ENCODE results near the gene DOCK1. TPM values are rescaled to one million over a fixed set of nuclear protein-coding genes. Genes with fewer than 3 reads are reported as not detected.

DOCK1 gene
- total RNA-seq, 2 donors from 2014 or later, result 34.3 to 44.1 TPM

- Histone ChIP-seq H3K27me3 (no peaks in the 10 kb centered on the region), H3K9me3 (no peaks in the 10 kb centered on the region), H3K4me3 (no peak overlapping the region), H3K4me1 (no peaks in the 10 kb centered on the region), H3K36me3 (replicated peaks in 1 of 2; ENCODE audit: insufficient read depth in 1 of 2, low read depth in 2 of 2) (no peaks in the 10 kb centered on the region), H3K27ac (no peak overlapping the region)
- DNase-seq, result no peak
- ATAC-seq, result no peak
- intact Hi-C loops (cut with DNase I), result no loop called here
- TF ChIP-seq, protein P1, sequence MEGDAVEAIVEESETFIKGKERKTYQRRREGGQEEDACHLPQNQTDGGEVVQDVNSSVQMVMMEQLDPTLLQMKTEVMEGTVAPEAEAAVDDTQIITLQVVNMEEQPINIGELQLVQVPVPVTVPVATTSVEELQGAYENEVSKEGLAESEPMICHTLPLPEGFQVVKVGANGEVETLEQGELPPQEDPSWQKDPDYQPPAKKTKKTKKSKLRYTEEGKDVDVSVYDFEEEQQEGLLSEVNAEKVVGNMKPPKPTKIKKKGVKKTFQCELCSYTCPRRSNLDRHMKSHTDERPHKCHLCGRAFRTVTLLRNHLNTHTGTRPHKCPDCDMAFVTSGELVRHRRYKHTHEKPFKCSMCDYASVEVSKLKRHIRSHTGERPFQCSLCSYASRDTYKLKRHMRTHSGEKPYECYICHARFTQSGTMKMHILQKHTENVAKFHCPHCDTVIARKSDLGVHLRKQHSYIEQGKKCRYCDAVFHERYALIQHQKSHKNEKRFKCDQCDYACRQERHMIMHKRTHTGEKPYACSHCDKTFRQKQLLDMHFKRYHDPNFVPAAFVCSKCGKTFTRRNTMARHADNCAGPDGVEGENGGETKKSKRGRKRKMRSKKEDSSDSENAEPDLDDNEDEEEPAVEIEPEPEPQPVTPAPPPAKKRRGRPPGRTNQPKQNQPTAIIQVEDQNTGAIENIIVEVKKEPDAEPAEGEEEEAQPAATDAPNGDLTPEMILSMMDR (IDR thresholded peaks at IDR 0.05), result no peak
- TF ChIP-seq POLR2A (IDR thresholded peaks at IDR 0.05), result no peak
- WGBS, 2 donors, result 95 to 96% methylated on average over 7 of the region's 7 CpGs
Observed at GRCh38 chr10:127137391-127137790, 232.2 kb downstream of the DOCK1 start.

GRCh38 chr10:127142136-127142535 lies 236.9 kb downstream of the DOCK1 start:
- intact Hi-C loops (cut with DNase I), result no loop called here
- H3K4me3 ChIP-seq, result no peak overlapping the region
- TF ChIP-seq, protein P1 (IDR thresholded peaks at IDR 0.05), result no peak
- TF ChIP-seq POLR2A (IDR thresholded peaks at IDR 0.05), result no peak
- no peak for DNase-seq
- H3K27me3 ChIP-seq, result no peaks in the 10 kb centered on the region
- WGBS, 2 donors, result 72 to 89% methylated on average over 6 of the region's 6 CpGs
- no peak for ATAC-seq
- no peak overlapping the region for H3K27ac ChIP-seq
- no peaks in the 10 kb centered on the region for H3K9me3 ChIP-seq
- no peaks in the 10 kb centered on the region for H3K36me3 ChIP-seq (replicated peaks in 1 of 2; ENCODE audit: insufficient read depth in 1 of 2, low read depth in 2 of 2)
- H3K4me1 ChIP-seq, result no peaks in the 10 kb centered on the region

DNA sequence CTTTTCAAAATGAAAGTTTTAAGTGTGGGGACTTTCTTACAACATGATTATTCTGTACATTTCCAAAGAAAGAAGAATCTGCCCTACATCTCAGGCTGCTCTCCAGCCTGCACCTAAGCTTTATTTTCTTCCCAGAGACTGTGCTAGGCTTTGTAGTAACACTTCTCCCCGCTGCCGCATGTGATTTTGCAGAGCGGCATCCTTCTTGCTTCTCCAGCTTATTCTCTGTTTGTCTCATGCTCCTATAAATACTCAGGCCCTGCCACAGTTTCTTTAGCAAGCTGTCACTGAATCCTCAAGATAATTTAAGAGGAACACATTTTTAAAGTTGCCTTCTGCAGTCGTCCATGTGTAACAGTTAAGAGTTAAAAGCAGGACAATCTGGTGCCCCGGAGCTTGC lies 237.6 kb downstream of the DOCK1 start:
- no peak for TF ChIP-seq POLR2A (IDR thresholded peaks at IDR 0.05)
- TF ChIP-seq, protein P1 (IDR thresholded peaks at IDR 0.05), result no peak
- no peaks in the 10 kb centered on the region for H3K4me1 ChIP-seq
- H3K4me3 ChIP-seq, result no peak overlapping the region
- DNase-seq, result no peak
- H3K9me3 ChIP-seq, result no peaks in the 10 kb centered on the region
- no peak overlapping the region for H3K27ac ChIP-seq
- intact Hi-C loops (cut with DNase I), result no loop called here
- H3K36me3 ChIP-seq (replicated peaks in 1 of 2; ENCODE audit: insufficient read depth in 1 of 2, low read depth in 2 of 2), result no peaks in the 10 kb centered on the region
- 89 to 93% methylated on average over 5 of the region's 5 CpGs for WGBS, 2 donors
- no peaks in the 10 kb centered on the region for H3K27me3 ChIP-seq
- no peak for ATAC-seq

DNA sequence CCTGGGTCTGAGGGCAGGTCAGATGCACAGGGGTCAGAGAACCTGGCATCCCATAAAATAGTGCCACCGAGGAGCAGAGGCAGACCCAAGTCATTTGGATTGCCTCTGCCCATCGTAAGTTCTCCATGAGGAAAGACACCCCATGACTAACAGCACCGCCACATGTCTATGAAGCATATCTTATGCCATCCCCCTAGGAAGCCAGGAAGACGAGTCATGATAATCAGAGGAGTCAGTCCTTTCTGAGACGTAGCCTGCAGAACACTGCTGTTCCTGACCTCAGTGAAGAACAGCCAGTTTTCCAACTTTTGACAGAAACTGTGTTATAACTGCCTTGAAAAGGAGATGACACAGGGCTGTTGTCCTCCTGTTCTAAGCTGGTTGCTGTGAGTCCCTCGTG lies 239.9 kb downstream of the DOCK1 start:
- no peak for DNase-seq
- no peaks in the 10 kb centered on the region for H3K9me3 ChIP-seq
- TF ChIP-seq POLR2A (IDR thresholded peaks at IDR 0.05), result no peak
- TF ChIP-seq, protein P1 (IDR thresholded peaks at IDR 0.05), result no peak
- no peak overlapping the region for H3K4me3 ChIP-seq
- intact Hi-C loops (cut with DNase I), result no loop called here
- 87 to 89% methylated on average over 3 to 6 of the region's 6 CpGs for WGBS, 2 donors
- no peaks in the 10 kb centered on the region for H3K4me1 ChIP-seq
- no peak overlapping the region for H3K27ac ChIP-seq
- ATAC-seq, result no peak
- no peaks in the 10 kb centered on the region for H3K36me3 ChIP-seq (replicated peaks in 1 of 2; ENCODE audit: insufficient read depth in 1 of 2, low read depth in 2 of 2)
- no peaks in the 10 kb centered on the region for H3K27me3 ChIP-seq

DNA sequence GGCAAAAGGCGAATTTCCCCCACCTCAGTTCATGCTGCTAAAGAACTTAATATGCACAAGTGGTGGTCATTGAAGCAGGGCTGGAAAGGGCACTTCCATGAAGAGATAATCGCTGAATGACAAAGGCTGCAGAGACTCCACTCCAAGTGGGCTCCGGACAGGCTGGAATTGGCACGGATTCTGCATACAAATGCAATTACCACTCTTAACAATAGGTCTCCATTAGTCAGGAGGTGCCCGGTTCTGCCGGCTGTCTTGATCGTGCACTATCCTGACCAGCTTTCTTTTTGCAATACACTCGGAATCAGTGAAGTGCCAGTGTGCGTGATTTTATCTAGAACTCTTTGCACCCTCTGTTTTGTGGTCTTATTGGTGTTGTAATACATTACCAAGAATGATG lies 241.4 kb downstream of the DOCK1 start:
- Histone ChIP-seq H3K4me3 (no peak overlapping the region), H3K27ac (no peak overlapping the region), H3K9me3 (no peaks in the 10 kb centered on the region), H3K27me3 (no peaks in the 10 kb centered on the region), H3K36me3 (replicated peaks in 1 of 2; ENCODE audit: insufficient read depth in 1 of 2, low read depth in 2 of 2) (no peaks in the 10 kb centered on the region), H3K4me1 (no peaks in the 10 kb centered on the region)
- 89 to 91% methylated on average over 9 of the region's 9 CpGs for WGBS, 2 donors
- ATAC-seq (no peak), DNase-seq (no peak)
- intact Hi-C loops (cut with DNase I), result no loop called here
- TF ChIP-seq POLR2A (IDR thresholded peaks at IDR 0.05), result no peak
- TF ChIP-seq, protein P1 (IDR thresholded peaks at IDR 0.05), result no peak
